HCT116 (cell line): ENCODE data around the gene PEX1.

Experiments used
- CBX3 ChIP-seq: IDR thresholded peaks from 2 replicates; pipeline ENCODE4 v1.6.1; 2012; ENCODE audit warnings: low read depth
- POLR2A ChIP-seq: IDR thresholded peaks from 2 replicates; pipeline ENCODE4 v1.7.0; 2011; ENCODE audit warnings: borderline replicate concordance; ENCODE audit not compliant: insufficient read depth, insufficient read length; ENCODE audit errors: extremely low read depth
- POLR2AphosphoS5 ChIP-seq: IDR thresholded peaks from 2 replicates; pipeline ENCODE4 v1.6.1; 2011; ENCODE audit warnings: mild to moderate bottlenecking, low read depth, low read length, moderate library complexity
- SP1 ChIP-seq: IDR thresholded peaks from 2 replicates; pipeline ENCODE4 v1.6.1; 2012; ENCODE audit warnings: low read depth
- YY1 ChIP-seq: IDR thresholded peaks from 2 replicates; pipeline ENCODE4 v1.6.1; 2011; ENCODE audit warnings: low read length, low read depth, moderate library complexity, mild to moderate bottlenecking; ENCODE audit not compliant: insufficient replicate concordance; ENCODE audit errors: extremely low read depth
- ZFX ChIP-seq: fragments of 450-650 bp; IDR thresholded peaks from 2 replicates; pipeline ENCODE4 v1.6.1; 2017
- ZNF274 ChIP-seq: fragments of 200-500 bp; sonication (Bioruptor generic); IDR thresholded peaks from 2 replicates; pipeline ENCODE4 v1.6.1; 2014; ENCODE audit warnings: mild to moderate bottlenecking, low read depth, low read length, inconsistent platforms
- TF ChIP-seq, protein P1 (sequence below): IDR thresholded peaks from 2 replicates; pipeline ENCODE4 v1.6.1; 2012; ENCODE audit warnings: low read depth
- TF ChIP-seq, protein P2 (sequence below), 3 experiments: fragments of 200-600 bp in 1 of 3; sonication (generic) in 1 of 3; IDR thresholded peaks in 2 of 3; conservative IDR thresholded peaks in 1 of 3; 2 replicates each; pipeline ENCODE4 v1.5.1; 2012 to 2017; ENCODE audit warnings: low read depth in 2 of 3, low read length in 2 of 3, antibody characterized with exemption in 1 of 3, borderline replicate concordance in 1 of 3, control low read depth in 1 of 3, mild to moderate bottlenecking in 1 of 3, mixed read lengths in 1 of 3, mixed run types in 1 of 3, moderate library complexity in 1 of 3; ENCODE audit not compliant: insufficient read depth in 1 of 3
- TF ChIP-seq, protein P3 (sequence below): IDR thresholded peaks from 2 replicates; pipeline ENCODE4 v1.6.1; 2011; ENCODE audit warnings: mild to moderate bottlenecking, low read length, moderate library complexity; ENCODE audit not compliant: insufficient replicate concordance; ENCODE audit errors: extremely low read depth

DNA sequence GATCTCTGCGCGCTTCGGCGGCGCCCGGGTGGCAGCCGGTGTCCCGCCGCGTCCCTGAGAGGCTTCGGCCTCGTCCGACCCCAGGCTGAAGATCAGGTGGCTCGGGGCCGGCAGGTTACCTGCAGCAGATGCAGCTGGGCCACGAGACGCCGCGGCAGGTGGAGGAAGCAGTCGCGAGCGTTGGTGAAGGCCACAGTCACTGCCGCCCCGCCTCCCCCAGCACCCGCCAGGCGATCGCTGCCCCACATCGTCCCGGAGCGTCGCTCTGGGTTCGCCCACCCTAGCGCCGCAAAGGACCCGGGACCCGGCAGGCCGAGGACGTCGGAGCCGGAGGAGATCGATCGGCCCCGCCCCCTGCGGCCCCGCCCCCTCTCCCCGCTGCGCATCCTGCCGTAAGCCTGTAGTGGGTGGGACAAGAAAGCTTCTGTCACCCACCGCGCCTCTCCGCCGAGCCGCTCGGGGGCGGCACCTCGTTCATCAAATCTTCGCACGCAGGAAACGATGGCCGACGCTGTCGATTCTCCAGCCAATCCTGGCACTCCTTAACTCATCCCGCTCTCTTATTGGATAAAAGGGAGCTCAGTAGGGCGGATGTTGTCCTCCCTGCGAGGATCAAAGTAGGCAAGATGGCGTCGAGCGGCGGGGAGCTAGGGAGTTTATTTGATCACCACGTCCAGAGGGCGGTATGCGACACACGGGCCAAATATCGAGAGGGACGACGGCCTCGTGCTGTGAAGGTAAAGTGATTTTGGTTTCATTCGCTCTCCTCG is at the start of gene PEX1, which contains the start of gene RBM48:
- TF ChIP-seq, protein P1, sequence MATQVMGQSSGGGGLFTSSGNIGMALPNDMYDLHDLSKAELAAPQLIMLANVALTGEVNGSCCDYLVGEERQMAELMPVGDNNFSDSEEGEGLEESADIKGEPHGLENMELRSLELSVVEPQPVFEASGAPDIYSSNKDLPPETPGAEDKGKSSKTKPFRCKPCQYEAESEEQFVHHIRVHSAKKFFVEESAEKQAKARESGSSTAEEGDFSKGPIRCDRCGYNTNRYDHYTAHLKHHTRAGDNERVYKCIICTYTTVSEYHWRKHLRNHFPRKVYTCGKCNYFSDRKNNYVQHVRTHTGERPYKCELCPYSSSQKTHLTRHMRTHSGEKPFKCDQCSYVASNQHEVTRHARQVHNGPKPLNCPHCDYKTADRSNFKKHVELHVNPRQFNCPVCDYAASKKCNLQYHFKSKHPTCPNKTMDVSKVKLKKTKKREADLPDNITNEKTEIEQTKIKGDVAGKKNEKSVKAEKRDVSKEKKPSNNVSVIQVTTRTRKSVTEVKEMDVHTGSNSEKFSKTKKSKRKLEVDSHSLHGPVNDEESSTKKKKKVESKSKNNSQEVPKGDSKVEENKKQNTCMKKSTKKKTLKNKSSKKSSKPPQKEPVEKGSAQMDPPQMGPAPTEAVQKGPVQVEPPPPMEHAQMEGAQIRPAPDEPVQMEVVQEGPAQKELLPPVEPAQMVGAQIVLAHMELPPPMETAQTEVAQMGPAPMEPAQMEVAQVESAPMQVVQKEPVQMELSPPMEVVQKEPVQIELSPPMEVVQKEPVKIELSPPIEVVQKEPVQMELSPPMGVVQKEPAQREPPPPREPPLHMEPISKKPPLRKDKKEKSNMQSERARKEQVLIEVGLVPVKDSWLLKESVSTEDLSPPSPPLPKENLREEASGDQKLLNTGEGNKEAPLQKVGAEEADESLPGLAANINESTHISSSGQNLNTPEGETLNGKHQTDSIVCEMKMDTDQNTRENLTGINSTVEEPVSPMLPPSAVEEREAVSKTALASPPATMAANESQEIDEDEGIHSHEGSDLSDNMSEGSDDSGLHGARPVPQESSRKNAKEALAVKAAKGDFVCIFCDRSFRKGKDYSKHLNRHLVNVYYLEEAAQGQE: no peak
- TF ChIP-seq, protein P2, sequence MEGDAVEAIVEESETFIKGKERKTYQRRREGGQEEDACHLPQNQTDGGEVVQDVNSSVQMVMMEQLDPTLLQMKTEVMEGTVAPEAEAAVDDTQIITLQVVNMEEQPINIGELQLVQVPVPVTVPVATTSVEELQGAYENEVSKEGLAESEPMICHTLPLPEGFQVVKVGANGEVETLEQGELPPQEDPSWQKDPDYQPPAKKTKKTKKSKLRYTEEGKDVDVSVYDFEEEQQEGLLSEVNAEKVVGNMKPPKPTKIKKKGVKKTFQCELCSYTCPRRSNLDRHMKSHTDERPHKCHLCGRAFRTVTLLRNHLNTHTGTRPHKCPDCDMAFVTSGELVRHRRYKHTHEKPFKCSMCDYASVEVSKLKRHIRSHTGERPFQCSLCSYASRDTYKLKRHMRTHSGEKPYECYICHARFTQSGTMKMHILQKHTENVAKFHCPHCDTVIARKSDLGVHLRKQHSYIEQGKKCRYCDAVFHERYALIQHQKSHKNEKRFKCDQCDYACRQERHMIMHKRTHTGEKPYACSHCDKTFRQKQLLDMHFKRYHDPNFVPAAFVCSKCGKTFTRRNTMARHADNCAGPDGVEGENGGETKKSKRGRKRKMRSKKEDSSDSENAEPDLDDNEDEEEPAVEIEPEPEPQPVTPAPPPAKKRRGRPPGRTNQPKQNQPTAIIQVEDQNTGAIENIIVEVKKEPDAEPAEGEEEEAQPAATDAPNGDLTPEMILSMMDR (IDR thresholded peaks at IDR 0.05 in 2 of 3, conservative IDR thresholded peaks at IDR 0.05 in 1 of 3; ENCODE audit: borderline replicate concordance in 1 of 3, insufficient read depth in 1 of 3, low read depth in 2 of 3, low read length in 2 of 3): peak in 2 of 3 experiments; percentile 12 to 53; a peak in 2 of 6 replicates
- TF ChIP-seq SP1: peak; percentile 98
- TF ChIP-seq POLR2AphosphoS5: peak; percentile 74
- no peak for TF ChIP-seq POLR2A
- no peak for TF ChIP-seq ZNF274
- peak; percentile 99 for TF ChIP-seq YY1
- peak; percentile 79 for TF ChIP-seq ZFX
- TF ChIP-seq, protein P3, sequence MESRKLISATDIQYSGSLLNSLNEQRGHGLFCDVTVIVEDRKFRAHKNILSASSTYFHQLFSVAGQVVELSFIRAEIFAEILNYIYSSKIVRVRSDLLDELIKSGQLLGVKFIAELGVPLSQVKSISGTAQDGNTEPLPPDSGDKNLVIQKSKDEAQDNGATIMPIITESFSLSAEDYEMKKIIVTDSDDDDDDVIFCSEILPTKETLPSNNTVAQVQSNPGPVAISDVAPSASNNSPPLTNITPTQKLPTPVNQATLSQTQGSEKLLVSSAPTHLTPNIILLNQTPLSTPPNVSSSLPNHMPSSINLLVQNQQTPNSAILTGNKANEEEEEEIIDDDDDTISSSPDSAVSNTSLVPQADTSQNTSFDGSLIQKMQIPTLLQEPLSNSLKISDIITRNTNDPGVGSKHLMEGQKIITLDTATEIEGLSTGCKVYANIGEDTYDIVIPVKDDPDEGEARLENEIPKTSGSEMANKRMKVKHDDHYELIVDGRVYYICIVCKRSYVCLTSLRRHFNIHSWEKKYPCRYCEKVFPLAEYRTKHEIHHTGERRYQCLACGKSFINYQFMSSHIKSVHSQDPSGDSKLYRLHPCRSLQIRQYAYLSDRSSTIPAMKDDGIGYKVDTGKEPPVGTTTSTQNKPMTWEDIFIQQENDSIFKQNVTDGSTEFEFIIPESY: peak; percentile 58
- peak; percentile 94 for TF ChIP-seq CBX3
